ENCODE data around the gene CACNG8.

The CACNG8 gene

DNA sequence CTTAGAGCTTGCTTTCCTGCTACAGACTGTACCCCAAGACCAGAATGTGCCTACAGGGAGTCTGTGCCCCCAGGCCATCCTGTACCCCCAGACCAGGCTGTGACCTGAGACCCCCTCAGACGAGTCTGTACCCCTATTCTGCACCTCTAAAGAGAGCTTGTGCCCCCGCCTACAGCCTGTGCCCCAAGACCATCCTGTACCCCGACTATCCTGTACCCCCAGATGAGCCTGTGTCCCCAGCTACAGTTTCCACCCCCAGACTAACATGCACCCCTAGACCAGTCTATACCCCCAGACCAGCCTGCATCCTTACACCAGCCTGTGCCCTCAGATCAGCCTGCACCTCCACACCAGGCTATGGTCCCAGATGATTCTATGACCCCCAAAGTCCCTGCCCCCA is 30.7 kb downstream of the CACNG8 start:
- no peak for DNase-seq (ENCODE audit: low spot score)
- TF ChIP-seq, protein P1, sequence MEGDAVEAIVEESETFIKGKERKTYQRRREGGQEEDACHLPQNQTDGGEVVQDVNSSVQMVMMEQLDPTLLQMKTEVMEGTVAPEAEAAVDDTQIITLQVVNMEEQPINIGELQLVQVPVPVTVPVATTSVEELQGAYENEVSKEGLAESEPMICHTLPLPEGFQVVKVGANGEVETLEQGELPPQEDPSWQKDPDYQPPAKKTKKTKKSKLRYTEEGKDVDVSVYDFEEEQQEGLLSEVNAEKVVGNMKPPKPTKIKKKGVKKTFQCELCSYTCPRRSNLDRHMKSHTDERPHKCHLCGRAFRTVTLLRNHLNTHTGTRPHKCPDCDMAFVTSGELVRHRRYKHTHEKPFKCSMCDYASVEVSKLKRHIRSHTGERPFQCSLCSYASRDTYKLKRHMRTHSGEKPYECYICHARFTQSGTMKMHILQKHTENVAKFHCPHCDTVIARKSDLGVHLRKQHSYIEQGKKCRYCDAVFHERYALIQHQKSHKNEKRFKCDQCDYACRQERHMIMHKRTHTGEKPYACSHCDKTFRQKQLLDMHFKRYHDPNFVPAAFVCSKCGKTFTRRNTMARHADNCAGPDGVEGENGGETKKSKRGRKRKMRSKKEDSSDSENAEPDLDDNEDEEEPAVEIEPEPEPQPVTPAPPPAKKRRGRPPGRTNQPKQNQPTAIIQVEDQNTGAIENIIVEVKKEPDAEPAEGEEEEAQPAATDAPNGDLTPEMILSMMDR (IDR thresholded peaks at IDR 0.05; ENCODE audit: extremely low read depth, missing control alignments): no peak

DNA sequence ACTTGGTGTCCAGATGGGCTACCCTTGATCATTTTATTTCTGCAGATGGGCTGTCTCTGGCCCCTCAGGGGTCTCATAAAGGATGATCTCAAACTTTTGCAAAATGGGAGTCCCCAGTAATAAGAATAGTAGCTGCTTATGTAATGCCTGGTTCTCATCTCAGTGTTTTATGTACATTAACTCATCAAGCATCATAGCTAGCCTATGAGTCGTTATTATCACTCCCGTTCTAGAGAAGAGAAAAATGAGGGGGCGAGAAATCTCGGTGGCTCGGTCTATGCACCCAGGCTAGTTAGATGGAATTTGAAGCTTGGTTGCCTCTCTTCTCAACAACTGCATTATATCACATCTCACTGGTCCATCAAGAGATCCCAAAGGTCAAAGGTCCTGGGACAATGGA is 32.1 kb downstream of the CACNG8 start:
- DNase-seq (ENCODE audit: low spot score): no peak
- TF ChIP-seq, protein P1 (IDR thresholded peaks at IDR 0.05; ENCODE audit: extremely low read depth, missing control alignments): no peak

DNA sequence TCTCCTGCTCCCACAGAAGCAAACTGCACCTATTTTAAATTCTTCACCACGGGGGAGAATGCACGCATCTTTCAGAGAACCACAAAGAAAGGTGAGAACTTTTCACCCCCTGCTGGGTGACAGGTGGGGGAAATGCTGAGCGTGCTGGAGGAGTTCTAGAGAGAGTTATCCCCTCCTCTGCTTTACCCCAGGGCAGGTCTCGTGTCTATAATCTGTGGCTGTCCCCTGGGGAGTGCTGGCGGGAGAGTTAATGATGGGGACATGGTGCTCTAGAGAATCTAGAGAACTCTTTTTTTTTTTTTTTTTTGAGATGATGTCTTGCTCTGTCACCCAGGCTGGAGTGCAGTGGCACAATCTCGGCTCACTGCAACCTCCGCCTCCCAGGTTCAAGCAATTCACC is 35.5 kb downstream of the CACNG8 start:
- TF ChIP-seq, protein P1 (IDR thresholded peaks at IDR 0.05; ENCODE audit: extremely low read depth, missing control alignments): no peak
- DNase-seq (ENCODE audit: low spot score): no peak

DNA sequence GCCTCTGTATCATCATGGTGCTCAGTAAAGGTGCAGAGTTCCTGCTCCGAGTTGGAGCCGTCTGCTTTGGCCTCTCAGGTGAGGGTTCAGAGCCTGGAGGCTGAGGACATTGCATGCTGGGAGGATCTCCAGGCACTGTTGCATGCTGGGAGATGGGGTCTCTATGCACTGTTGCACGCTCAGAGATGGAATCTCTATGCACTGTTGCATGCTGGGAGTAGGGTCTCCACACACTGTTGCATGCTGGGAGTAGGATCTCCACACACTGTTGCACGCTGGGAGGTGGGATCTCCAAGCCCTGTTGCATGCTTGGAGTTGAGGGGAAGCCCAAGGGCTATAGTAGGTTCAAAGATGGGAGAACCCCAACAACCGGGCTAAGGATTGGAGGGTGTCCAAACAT is 37.0 kb downstream of the CACNG8 start:
- no peak for DNase-seq (ENCODE audit: low spot score)
- TF ChIP-seq, protein P1 (IDR thresholded peaks at IDR 0.05; ENCODE audit: extremely low read depth, missing control alignments): no peak

DNA sequence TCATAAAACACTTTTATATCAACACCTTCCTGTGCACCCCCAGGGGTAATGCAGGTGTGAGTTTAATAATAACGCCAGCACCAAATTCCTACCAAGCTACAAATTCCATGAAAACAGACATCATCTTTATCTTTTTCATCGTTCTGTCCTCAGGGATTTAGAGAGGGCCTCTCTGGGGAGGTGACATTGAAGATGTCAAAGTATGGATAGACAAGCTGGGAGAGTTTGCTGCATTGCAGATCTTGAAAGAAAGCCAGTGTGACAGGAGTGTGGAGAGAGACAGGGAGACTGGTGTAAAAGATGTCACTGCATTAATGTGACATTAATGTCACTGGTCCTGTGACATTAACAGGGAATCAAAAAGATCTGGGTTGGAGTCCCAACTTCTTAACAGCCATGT is 38.8 kb downstream of the CACNG8 start:
- DNase-seq (ENCODE audit: low spot score): no peak
- TF ChIP-seq, protein P1 (IDR thresholded peaks at IDR 0.05; ENCODE audit: extremely low read depth, missing control alignments): no peak

DNA sequence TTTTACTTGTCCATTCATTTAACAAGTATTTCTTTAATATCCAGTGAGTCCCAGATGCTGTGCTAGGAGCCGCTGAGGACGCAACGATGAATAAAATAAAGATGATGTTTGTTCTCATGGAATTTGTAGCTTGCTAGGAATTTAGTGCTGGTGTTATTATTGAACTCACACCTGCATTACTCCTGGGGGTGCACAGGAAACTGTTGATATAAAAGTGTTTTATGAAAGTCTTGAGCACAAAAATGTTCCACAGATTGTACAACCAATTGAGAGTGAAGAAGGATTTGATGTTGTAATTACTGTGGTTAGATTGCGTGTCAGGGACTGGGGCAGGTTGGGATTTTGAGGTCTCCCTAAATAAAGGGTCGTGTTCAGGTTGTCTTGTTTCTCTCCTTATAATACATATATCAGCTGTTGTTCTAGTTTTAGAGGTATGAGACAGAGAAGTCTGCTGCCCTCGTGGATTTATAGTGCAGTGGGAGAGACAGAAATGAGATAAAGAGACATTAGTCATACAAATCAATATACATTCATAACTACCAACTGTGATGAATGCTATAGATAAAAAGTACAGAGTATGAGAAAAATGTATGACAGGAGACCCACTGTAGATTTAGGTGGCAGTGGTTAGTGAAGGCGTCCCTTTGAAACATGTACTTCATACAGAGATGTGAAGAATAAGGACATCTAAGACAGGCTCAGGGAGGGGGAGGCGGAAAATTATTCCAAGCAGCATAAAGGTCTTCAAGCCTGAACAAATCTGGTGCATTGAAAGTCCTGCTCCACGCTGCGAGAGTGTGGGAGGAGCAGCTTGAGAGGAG is 40.0 kb downstream of the CACNG8 start:
- TF ChIP-seq, protein P1 (IDR thresholded peaks at IDR 0.05; ENCODE audit: extremely low read depth, missing control alignments): no peak
- no peak for DNase-seq (ENCODE audit: low spot score)

DNA sequence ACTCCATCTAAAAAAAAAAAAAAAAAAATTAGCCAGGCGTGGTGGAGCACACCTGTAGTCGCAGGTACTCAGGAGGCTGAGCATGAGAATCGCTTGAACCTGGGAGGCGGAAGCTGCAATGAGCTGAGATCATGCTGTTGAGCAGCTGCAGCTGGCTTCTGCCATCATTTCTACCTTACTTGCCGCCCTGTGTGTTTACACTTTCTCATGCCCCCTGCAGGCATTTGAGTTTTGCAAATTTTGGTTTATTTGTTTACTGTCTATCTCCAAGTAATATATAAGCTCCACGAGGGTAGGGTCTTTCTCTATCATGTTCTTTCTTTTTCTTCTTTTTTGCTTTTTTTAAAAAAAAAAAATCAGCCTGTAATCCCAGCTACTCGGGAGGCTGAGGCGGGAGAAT is 46.7 kb downstream of the CACNG8 start:
- TF ChIP-seq, protein P1 (IDR thresholded peaks at IDR 0.05; ENCODE audit: extremely low read depth, missing control alignments): no peak
- no peak for DNase-seq (ENCODE audit: low spot score)

All from GM20000 (cell line).